H9 (cell line): ENCODE results near the gene SOX1. TPM values are rescaled to one million over a fixed set of nuclear protein-coding genes. Genes with fewer than 3 reads are reported as not detected.

Source experiments
- DNase-seq: peaks from one replicate; pipeline ENCODE4 v3.0.0-alpha.2; 2017
- H2AFZ ChIP-seq: one replicate; pipeline ENCODE4 v1.6.1; 2013; ENCODE audit warnings: mild to moderate bottlenecking, low read length, control low read depth, moderate library complexity
- H2AK5ac ChIP-seq: 2 replicates; pipeline ENCODE4 v1.6.1; 2013; ENCODE audit warnings: low read length, control low read depth, mixed read lengths; ENCODE audit not compliant: insufficient read length
- H2BK120ac ChIP-seq: one replicate; pipeline ENCODE4 v1.6.1; 2013; ENCODE audit warnings: low read depth, mild to moderate bottlenecking, low read length, control low read depth, inconsistent platforms; ENCODE audit not compliant: poor library complexity, severe bottlenecking
- H2BK12ac ChIP-seq: 2 replicates; pipeline ENCODE4 v1.6.1; 2013; ENCODE audit warnings: low read length, control low read depth, mixed read lengths, low read depth; ENCODE audit not compliant: insufficient read length
- H2BK15ac ChIP-seq: 2 replicates; pipeline ENCODE4 v1.6.1; 2013; ENCODE audit warnings: low read depth, low read length, control low read depth
- H2BK20ac ChIP-seq: one replicate; pipeline ENCODE4 v1.6.1; 2013; ENCODE audit warnings: low read depth, mild to moderate bottlenecking, low read length, control low read depth, inconsistent platforms; ENCODE audit not compliant: poor library complexity, severe bottlenecking
- H2BK5ac ChIP-seq: 2 replicates; pipeline ENCODE4 v1.6.1; 2013; ENCODE audit warnings: low read length, control low read depth, mixed read lengths; ENCODE audit not compliant: insufficient read length
- H3K14ac ChIP-seq: 2 replicates; pipeline ENCODE4 v1.6.1; 2013; ENCODE audit warnings: low read length, control low read depth; ENCODE audit not compliant: insufficient read depth
- H3K18ac ChIP-seq: 2 replicates; pipeline ENCODE4 v1.6.1; 2013; ENCODE audit warnings: low read depth, mild to moderate bottlenecking, mixed read lengths, low read length, control low read depth; ENCODE audit not compliant: insufficient read length
- H3K23ac ChIP-seq: 2 replicates; pipeline ENCODE4 v1.6.1; 2013; ENCODE audit warnings: low read length, control low read depth, mixed read lengths, low read depth; ENCODE audit not compliant: insufficient read length
- H3K23me2 ChIP-seq: 2 replicates; pipeline ENCODE4 v1.6.1; 2013; ENCODE audit warnings: low read depth, mild to moderate bottlenecking, mixed read lengths, low read length, control low read depth; ENCODE audit not compliant: insufficient read length, poor library complexity, severe bottlenecking
- H3K27ac ChIP-seq: 2 replicates; pipeline ENCODE4 v1.5.1; 2013; ENCODE audit warnings: low read length, control low read depth, mixed read lengths, low read depth; ENCODE audit not compliant: insufficient read length
- H3K27me3 ChIP-seq: 2 replicates; pipeline ENCODE4 v1.6.1; 2013; ENCODE audit warnings: low read length, control low read depth, inconsistent platforms; ENCODE audit not compliant: insufficient read depth
- H3K4ac ChIP-seq: 2 replicates; pipeline ENCODE4 v1.6.1; 2013; ENCODE audit warnings: low read depth, mild to moderate bottlenecking, control low read depth, inconsistent platforms, low read length, moderate library complexity
- H3K4me1 ChIP-seq: 2 replicates; pipeline ENCODE4 v1.6.1; 2013; ENCODE audit warnings: low read length, control low read depth, inconsistent platforms; ENCODE audit not compliant: insufficient read depth
- H3K4me2 ChIP-seq: 2 replicates; pipeline ENCODE4 v1.6.1; 2013; ENCODE audit warnings: low read length, control low read depth, mixed read lengths; ENCODE audit not compliant: insufficient read length, insufficient read depth
- H3K56ac ChIP-seq: 2 replicates; pipeline ENCODE4 v1.6.1; 2013; ENCODE audit warnings: low read depth, mild to moderate bottlenecking, mixed read lengths, low read length, control low read depth; ENCODE audit not compliant: insufficient read length
- H3K79me1 ChIP-seq: 2 replicates; pipeline ENCODE4 v1.6.1; 2013; ENCODE audit warnings: low read depth, mild to moderate bottlenecking, moderate library complexity, low read length, control low read depth, inconsistent platforms; ENCODE audit not compliant: insufficient read depth, poor library complexity, severe bottlenecking
- H3K79me2 ChIP-seq: 2 replicates; pipeline ENCODE4 v1.6.1; 2013; ENCODE audit warnings: low read length, control low read depth, inconsistent platforms; ENCODE audit not compliant: insufficient read depth
- H3K9ac ChIP-seq: 2 replicates; pipeline ENCODE4 v1.6.1; 2013; ENCODE audit warnings: low read length, control low read depth, mixed read lengths; ENCODE audit not compliant: insufficient read length; ENCODE audit errors: extremely low read depth
- H3K9me3 ChIP-seq: one replicate; pipeline ENCODE4 v1.6.1; 2013; ENCODE audit warnings: low read depth, low read length, inconsistent platforms; ENCODE audit not compliant: control insufficient read depth
- H3T11ph ChIP-seq: one replicate; pipeline ENCODE4 v1.6.1; 2013; ENCODE audit warnings: mild to moderate bottlenecking, low read length, control low read depth, inconsistent platforms
- H4K20me1 ChIP-seq: one replicate; pipeline ENCODE4 v1.6.1; 2013; ENCODE audit not compliant: control insufficient read depth, insufficient read length, insufficient read depth
- H4K5ac ChIP-seq: 2 replicates; pipeline ENCODE4 v1.6.1; 2013; ENCODE audit warnings: low read depth, mild to moderate bottlenecking, mixed read lengths, low read length, control low read depth; ENCODE audit not compliant: insufficient read length
- H4K8ac ChIP-seq: replicated peaks from 2 replicates; pipeline ENCODE4 v1.6.1; 2013; ENCODE audit warnings: low read length, control low read depth, mixed read lengths, low read depth; ENCODE audit not compliant: insufficient read length
- H4K91ac ChIP-seq: 2 replicates; pipeline ENCODE4 v1.6.1; 2013; ENCODE audit warnings: low read depth, mild to moderate bottlenecking, moderate library complexity, mixed read lengths, low read length, control low read depth; ENCODE audit not compliant: insufficient read length
- H3K27ac Mint-ChIP-seq, 3 experiments: 2 replicates in 2 of 3; 3 replicates in 1 of 3; pipeline ENCODE4 v1.8.0; 2020 to 2021; ENCODE audit warnings: mixed read lengths in 3 of 3, mild to moderate bottlenecking in 1 of 3, moderate library complexity in 1 of 3
- H3K27me3 Mint-ChIP-seq: 2 replicates; pipeline ENCODE4 v1.8.0; 2021; ENCODE audit warnings: low read depth, mild to moderate bottlenecking, moderate library complexity, mixed read lengths
- H3K36me3 Mint-ChIP-seq, 3 experiments: 2 replicates in 2 of 3; 3 replicates in 1 of 3; pipeline ENCODE4 v1.8.0; 2020 to 2021; ENCODE audit warnings: low read depth in 3 of 3, mixed read lengths in 3 of 3; ENCODE audit not compliant: insufficient read depth in 1 of 3
- H3K4me1 Mint-ChIP-seq, 2 experiments: 2 replicates each; pipeline ENCODE4 v1.8.0; 2020; ENCODE audit warnings: mixed read lengths in 2 of 2
- H3K4me3 Mint-ChIP-seq, 2 experiments: 2 replicates in 1 of 2; 3 replicates in 1 of 2; pipeline ENCODE4 v1.8.0; 2020 to 2021; ENCODE audit warnings: mild to moderate bottlenecking in 2 of 2, mixed read lengths in 2 of 2, moderate library complexity in 1 of 2
- H3K9me3 Mint-ChIP-seq, 2 experiments: 2 replicates in 1 of 2; 3 replicates in 1 of 2; pipeline ENCODE4 v1.8.0; 2020; ENCODE audit warnings: mild to moderate bottlenecking in 2 of 2, mixed read lengths in 2 of 2, moderate library complexity in 1 of 2
- WGBS: extraction: QIAGEN DNeasy Blood & Tissue Kit; methylation state at CpG from one replicate; pipeline ENCODE4 v1.1.7; 2013; ENCODE audit warnings: missing lambda C conversion rate, low lambda C conversion rate, mixed read lengths; ENCODE audit not compliant: insufficient read length; ENCODE audit errors: extremely low coverage; 5-methylcytosine and 5-hydroxymethylcytosine counted together
- total RNA-seq: library from RNA; stranded (reverse); gene quantifications from 2 replicates; pipeline ENCODE4 v1.2.1, GENCODE V29; 2021
- TF ChIP-seq, protein P1 (sequence below): fragments of 200-600 bp; sonication (generic); conservative IDR thresholded peaks from 3 replicates; pipeline ENCODE4 v1.8.0; 2021; ENCODE audit warnings: antibody characterized with exemption, mild to moderate bottlenecking

SOX1 gene
- total RNA-seq, 1 experiment from 2014 or later, result 0.17 TPM

- Histone ChIP-seq H3K9ac (no peak overlapping the region), H3K27me3 (no peaks in the 10 kb centered on the region; the same call in 1 of the 2 replicates), H3K23ac (no peak overlapping the region), H3K23me2 (no peaks in the 10 kb centered on the region), H4K5ac (no peak overlapping the region), H3K18ac (no peak overlapping the region), H4K20me1 (no peaks in the 10 kb centered on the region), H2AK5ac (no peak overlapping the region), H4K91ac (no peak overlapping the region), H2BK15ac (no peak overlapping the region), H2BK12ac (no peak overlapping the region), H3K79me2 (no peaks in the 10 kb centered on the region), H4K8ac (no peak overlapping the region), H2BK120ac (no peak overlapping the region), H3K14ac (no peak overlapping the region), H3K4ac (no peak overlapping the region), H2BK20ac (no peak overlapping the region), H3K79me1 (no peaks in the 10 kb centered on the region), H2AFZ (no peak overlapping the region), H3K4me2 (no peak overlapping the region), H3K56ac (no peak overlapping the region), H3K27ac (no peak overlapping the region), H3T11ph (no peak overlapping the region), H3K9me3 (no peaks in the 10 kb centered on the region), H2BK5ac (no peak overlapping the region), H3K4me1 (no peaks in the 10 kb centered on the region)
- Mint-ChIP-seq H3K9me3 (no peaks in the 10 kb centered on the region), H3K4me3 (no peak overlapping the region), H3K27me3 (peaks cover 83% of the 10 kb centered on the region), H3K36me3 (no peaks in the 10 kb centered on the region; a peak in 1 of 7 replicates), H3K27ac (no peak overlapping the region), H3K4me1 (peaks cover 18 to 21% of the 10 kb centered on the region in 2 experiments)
- no CpG with 5 or more reads among the region's 9 CpGs for WGBS
- TF ChIP-seq, protein P1, sequence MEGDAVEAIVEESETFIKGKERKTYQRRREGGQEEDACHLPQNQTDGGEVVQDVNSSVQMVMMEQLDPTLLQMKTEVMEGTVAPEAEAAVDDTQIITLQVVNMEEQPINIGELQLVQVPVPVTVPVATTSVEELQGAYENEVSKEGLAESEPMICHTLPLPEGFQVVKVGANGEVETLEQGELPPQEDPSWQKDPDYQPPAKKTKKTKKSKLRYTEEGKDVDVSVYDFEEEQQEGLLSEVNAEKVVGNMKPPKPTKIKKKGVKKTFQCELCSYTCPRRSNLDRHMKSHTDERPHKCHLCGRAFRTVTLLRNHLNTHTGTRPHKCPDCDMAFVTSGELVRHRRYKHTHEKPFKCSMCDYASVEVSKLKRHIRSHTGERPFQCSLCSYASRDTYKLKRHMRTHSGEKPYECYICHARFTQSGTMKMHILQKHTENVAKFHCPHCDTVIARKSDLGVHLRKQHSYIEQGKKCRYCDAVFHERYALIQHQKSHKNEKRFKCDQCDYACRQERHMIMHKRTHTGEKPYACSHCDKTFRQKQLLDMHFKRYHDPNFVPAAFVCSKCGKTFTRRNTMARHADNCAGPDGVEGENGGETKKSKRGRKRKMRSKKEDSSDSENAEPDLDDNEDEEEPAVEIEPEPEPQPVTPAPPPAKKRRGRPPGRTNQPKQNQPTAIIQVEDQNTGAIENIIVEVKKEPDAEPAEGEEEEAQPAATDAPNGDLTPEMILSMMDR, result no peak
- no peak for DNase-seq
These were observed 28.4 kb downstream of the SOX1 start for GRCh38 chr13:112095354-112095753.
